GM10266 (cell line): Measurements from ENCODE around the gene OTOGL.

Experiments
- DNase-seq: peaks from one replicate; pipeline ENCODE4 v3.0.0; 2012; ENCODE audit errors: extremely low spot score
- TF ChIP-seq, protein P1 (sequence below): IDR thresholded peaks from 2 replicates; pipeline ENCODE4 v1.5.1; 2012; ENCODE audit warnings: mild to moderate bottlenecking, low read depth; ENCODE audit not compliant: control insufficient read depth, insufficient read depth; ENCODE audit errors: missing control alignments

Gene OTOGL

DNA sequence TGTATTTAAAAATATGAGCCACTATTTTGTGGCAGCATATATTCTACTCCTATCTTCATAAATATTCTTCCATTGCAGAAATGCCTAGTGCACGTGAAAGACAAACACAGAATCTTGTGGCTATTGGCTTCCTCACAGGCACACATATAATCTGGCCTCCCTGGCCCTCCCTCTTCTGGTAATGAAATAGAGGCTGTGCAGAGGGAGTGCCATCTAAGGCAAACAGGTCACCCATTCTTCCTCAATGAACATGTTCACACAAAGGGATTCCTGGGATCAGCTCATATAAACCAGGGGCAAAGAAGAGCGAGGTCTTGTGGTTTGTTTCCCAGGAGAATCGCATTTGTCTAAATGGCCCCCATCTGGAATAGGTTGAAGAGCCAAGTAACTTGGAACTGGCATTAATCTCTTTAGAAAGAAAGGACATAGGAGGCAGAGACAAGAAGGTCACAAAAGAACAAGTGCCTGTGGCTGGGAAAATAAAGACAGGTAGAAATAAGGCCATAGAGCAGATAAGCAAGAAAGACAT, 173.1 kb downstream of the OTOGL start:
- TF ChIP-seq, protein P1, sequence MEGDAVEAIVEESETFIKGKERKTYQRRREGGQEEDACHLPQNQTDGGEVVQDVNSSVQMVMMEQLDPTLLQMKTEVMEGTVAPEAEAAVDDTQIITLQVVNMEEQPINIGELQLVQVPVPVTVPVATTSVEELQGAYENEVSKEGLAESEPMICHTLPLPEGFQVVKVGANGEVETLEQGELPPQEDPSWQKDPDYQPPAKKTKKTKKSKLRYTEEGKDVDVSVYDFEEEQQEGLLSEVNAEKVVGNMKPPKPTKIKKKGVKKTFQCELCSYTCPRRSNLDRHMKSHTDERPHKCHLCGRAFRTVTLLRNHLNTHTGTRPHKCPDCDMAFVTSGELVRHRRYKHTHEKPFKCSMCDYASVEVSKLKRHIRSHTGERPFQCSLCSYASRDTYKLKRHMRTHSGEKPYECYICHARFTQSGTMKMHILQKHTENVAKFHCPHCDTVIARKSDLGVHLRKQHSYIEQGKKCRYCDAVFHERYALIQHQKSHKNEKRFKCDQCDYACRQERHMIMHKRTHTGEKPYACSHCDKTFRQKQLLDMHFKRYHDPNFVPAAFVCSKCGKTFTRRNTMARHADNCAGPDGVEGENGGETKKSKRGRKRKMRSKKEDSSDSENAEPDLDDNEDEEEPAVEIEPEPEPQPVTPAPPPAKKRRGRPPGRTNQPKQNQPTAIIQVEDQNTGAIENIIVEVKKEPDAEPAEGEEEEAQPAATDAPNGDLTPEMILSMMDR = no peak
- no peak for DNase-seq

DNA sequence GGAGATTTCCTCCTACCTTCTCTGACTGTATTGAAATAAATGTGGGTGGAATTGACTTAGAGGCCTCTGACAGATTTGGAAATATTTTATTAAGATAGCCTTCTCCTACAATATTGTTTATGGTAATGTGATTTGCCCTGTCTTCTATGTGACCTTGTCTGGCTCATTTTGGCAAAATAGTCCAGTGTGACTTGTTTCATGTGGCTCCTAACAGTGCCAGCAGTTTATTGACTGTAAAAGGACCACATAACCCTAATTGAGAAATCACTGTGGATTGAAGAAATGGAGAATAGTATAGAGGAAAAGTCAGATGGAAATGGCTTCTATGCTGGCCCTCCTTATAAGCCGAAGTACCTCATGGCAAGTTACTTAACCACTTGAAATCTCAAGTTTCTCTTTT, 173.8 kb downstream of the OTOGL start:
- TF ChIP-seq, protein P1 = no peak
- DNase-seq = no peak

DNA sequence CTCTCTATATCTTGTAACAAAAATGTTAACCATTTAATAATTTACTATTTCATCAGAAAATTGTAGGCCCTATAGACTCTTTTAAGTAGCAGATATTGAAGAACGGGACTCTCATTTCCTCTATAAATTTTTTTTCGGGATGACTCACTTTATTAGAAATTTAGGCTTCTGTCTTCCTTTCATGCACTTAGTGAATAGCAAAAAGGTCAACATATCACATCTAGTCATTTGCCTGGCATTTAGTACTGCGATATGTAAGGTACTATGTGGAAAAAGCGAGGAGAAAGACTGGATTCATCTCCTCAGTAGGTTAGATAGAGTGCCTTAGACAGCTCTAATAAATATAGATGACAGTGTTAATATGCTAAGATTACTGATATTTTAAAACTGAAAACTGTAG, 178.4 kb downstream of the OTOGL start:
- TF ChIP-seq, protein P1 = no peak
- DNase-seq = no peak

DNA sequence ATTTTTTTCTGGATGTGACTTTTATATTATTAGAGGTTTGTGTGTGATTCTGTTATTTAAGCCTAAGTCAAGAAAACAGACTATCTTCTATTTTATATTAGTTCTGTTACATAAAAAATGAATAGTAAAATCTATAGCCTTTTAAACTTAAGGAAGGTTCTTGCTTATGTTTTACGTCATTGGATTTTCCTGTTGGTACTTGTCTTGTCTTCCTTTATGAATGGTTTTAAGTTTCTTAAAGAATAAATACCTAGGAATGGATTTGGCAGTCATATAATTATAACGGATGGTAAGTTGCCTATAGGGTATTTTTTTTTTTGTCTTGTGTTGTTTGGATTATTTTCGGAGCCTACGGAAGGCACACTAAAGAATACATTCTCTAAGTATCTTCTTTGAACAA, 182.9 kb downstream of the OTOGL start:
- TF ChIP-seq, protein P1 = no peak
- no peak for DNase-seq

DNA sequence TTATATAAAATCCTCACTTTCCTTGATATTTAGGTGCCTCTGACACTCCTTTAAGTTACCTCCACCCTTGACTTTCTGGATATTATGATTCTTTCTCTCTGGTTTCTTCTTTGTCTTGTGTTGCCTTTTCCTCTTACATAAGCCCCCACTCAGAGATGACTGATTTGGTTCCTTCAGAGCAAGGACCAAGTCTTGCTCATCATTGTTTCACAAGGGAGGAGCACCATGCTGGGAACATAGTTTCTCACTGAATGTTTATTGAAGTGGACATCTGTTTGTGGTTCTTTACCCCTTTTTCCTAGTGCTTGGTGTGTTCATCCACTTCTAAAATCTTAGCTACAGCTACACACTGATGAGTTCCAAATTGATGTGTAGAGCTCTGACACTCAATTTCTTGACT, 183.4 kb downstream of the OTOGL start:
- no peak for DNase-seq
- TF ChIP-seq, protein P1 = no peak

DNA sequence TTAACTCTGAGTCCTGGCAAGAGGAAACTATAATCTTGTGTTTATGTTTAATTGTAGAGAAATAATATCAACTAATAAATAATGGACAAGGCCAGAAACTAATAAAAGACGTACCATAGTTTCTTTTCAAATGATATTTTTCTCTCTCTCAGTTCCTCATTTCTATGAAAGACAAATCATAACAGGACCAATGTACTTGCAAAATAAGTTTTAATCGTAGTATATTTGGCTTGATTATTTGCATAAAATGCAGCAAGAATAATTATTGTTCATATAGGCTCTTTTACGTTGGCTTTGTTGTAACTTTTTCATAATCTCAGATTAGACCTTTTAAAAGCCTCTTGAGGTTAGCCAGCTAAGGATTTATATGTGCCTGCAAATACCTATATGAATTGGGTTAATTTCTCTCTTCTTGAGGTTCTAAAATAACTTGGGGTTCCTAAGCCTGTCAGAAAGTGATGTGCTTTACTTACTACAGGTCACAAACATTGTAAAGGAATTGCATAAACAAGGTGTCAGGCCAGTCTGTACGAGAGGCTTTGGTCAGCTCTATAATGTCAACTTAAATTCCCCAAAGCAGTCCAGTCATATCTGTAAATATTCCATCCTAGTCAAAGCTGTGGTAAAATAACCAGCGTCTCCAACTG, 191.9 kb downstream of the OTOGL start:
- no peak for DNase-seq
- TF ChIP-seq, protein P1 = no peak

DNA sequence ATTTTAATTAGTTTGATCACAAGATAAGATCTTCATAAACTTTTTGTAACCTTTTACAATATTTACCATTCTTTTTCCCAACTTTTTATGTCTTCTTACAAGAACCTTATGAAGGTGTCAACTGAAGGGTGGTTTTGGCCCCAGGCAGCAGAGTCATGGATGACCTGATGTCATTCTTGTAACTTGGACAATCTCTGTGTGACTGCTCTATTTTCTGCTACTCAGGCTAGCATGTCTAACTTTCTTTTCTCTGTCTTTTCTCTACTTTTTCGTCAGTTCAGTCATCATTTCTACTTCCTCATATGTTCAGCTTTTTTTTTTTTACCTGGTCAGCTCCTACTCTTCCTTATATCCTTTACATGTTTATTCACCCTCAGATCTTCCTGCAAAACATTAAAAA, 194.0 kb downstream of the OTOGL start:
- DNase-seq = no peak
- TF ChIP-seq, protein P1 = no peak
